NCI-H82 treated with DMSO at 0.1 percent for 48 hours (cell line): ENCODE results near the gene SNX33.
"Not testable (repeated sequence)": the region's sequence is repeated elsewhere in the genome, so short reads cannot be mapped to it uniquely, and the experiment has no call there.

Source experiments
- DNase-seq: peaks from one replicate; lab custom pipeline; 2025; ENCODE audit not compliant: unreplicated experiment; lab: John Stamatoyannopoulos, UW

The SNX33 gene

GRCh38 chr15:75647370-75648155 lies at the start of gene SNX33:
Gene SNX33 (plus strand): TSS chr15:75647912. CDS start chr15:75649103, 1,191 bp downstream.
- DNase-seq, result peak; percentile 55

- DNase-seq, result no peak
These were observed 49.4 kb upstream of the SNX33 start for GRCh38 chr15:75598361-75598760.

- DNase-seq, result no peak
These were observed 48.3 kb upstream of the SNX33 start for GRCh38 chr15:75599401-75599800.

- DNase-seq, result no peak
These were observed 41.7 kb upstream of the SNX33 start for GRCh38 chr15:75606026-75606425.

- DNase-seq, result no peak
These were observed 40.7 kb upstream of the SNX33 start for GRCh38 chr15:75606711-75607699.

GRCh38 chr15:75616766-75617165 lies 30.9 kb upstream of the SNX33 start:
- DNase-seq, result no peak

GRCh38 chr15:75620058-75620820 lies 27.5 kb upstream of the SNX33 start:
- DNase-seq, result no peak

- DNase-seq, result no peak
These were observed 26.8 kb upstream of the SNX33 start for GRCh38 chr15:75620841-75621391.

GRCh38 chr15:75622505-75622904 lies 25.2 kb upstream of the SNX33 start:
- no peak for DNase-seq

- peak; percentile 75 for DNase-seq
These were observed 22.0 kb upstream of the SNX33 start, which contains the start of gene SNUPN for GRCh38 chr15:75625542-75626347. Gene SNUPN (minus strand): TSS chr15:75625725. CDS start chr15:75621051, 4,674 bp downstream.

- DNase-seq, result no peak
These were observed 15.8 kb upstream of the SNX33 start for GRCh38 chr15:75631935-75632334.

GRCh38 chr15:75633922-75634321 lies 13.8 kb upstream of the SNX33 start:
- DNase-seq, result not testable (repeated sequence)

GRCh38 chr15:75636026-75636425 lies 11.7 kb upstream of the SNX33 start:
- DNase-seq, result no peak

GRCh38 chr15:75637245-75638009 lies 10.3 kb upstream of the SNX33 start:
- DNase-seq, result no peak

- no peak for DNase-seq
These were observed 8.5 kb upstream of the SNX33 start for GRCh38 chr15:75639191-75639708.

GRCh38 chr15:75639709-75640482 lies 7.8 kb upstream of the SNX33 start, which contains the start of gene IMP3:
Gene IMP3 (minus strand): TSS chr15:75640224. CDS start chr15:75640168, 56 bp downstream.
- DNase-seq, result peak; percentile 95

- DNase-seq, result peak; percentile 34
These were observed 7.1 kb upstream of the SNX33 start for GRCh38 chr15:75640483-75641178.
